Neural cell (in vitro differentiated cells): ENCODE results near the gene FAM185A.
"Not testable (repeated sequence)": the region's sequence is repeated elsewhere in the genome, so short reads cannot be mapped to it uniquely, and the experiment has no call there.

Source experiments
- EP300 ChIP-seq: fragments of 450-650 bp; conservative IDR thresholded peaks from 2 replicates; pipeline ENCODE4 v1.6.1; 2014; ENCODE audit warnings: antibody characterized with exemption, mild to moderate bottlenecking, moderate library complexity; ENCODE audit not compliant: poor library complexity, severe bottlenecking
- EZH2 ChIP-seq: fragments of 200-600, 300-800 bp; shearing (Covaris generic), sonication (generic); IDR thresholded peaks from 2 replicates; pipeline ENCODE4 v1.6.1; 2014; ENCODE audit warnings: antibody characterized with exemption, low read length, borderline replicate concordance, mild to moderate bottlenecking; ENCODE audit not compliant: insufficient read depth, poor library complexity, severe bottlenecking
- MXI1 ChIP-seq: fragments of 450-650 bp; conservative IDR thresholded peaks from 2 replicates; pipeline ENCODE4 v1.6.1; 2014; ENCODE audit warnings: antibody characterized with exemption, mild to moderate bottlenecking; ENCODE audit not compliant: poor library complexity, severe bottlenecking
- POLR2AphosphoS5 ChIP-seq: IDR thresholded peaks from 2 replicates; pipeline ENCODE4 v1.6.1; 2012
- SMC3 ChIP-seq: fragments of 450-650 bp; conservative IDR thresholded peaks from 2 replicates; pipeline ENCODE4 v1.6.1; 2014; ENCODE audit warnings: antibody characterized with exemption, mild to moderate bottlenecking, moderate library complexity; ENCODE audit not compliant: poor library complexity
- TAF1 ChIP-seq: IDR thresholded peaks from 2 replicates; pipeline ENCODE4 v1.6.1; 2012; ENCODE audit warnings: low read depth
- TF ChIP-seq, protein P1 (sequence below): fragments of 450-650 bp; IDR thresholded peaks from 2 replicates; pipeline ENCODE4 v1.5.1; 2014; ENCODE audit warnings: antibody characterized with exemption, mild to moderate bottlenecking, moderate library complexity; ENCODE audit not compliant: poor library complexity, severe bottlenecking

DNA sequence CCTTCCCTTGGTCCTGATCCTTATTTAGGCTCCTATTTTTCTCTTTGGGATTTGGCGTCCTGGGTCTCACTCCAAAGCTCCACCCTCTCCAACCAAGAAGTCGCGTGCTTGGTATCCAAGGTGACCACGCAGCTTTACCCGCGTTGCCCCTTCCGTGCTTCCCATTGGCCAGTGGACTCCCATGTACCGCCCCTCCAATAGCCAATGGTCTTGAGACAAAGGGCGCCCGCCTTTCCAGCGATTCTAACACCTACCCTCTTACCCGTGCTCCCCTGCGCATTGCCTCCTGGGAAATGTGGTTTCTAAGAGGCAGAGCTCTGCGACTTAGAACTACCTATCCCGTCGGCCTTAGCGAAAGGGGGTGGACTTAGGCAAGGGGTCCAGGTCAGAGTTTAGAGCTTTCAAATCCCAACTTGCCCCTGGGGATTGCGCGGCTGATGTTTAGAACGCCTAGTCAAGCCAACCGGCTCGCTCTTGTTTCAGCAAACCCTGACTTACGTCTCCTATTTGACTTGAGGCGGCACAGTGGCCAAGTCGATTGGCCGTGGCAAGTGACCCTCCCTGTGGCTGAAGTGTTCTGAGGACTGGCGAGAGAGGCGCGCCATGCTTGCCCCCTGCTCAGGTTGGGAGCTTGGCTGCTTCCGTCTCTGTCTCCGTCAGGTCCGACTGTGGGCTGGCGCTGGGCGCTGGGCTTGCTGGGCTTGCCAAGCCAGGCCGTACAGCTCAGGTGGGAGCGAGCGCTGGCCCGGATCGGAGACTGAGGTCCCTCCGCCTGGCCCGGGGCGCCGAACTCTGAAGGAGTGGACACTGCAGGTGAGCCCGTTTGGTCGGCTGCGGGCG is at the start of gene FAM185A:
- TF ChIP-seq, protein P1, sequence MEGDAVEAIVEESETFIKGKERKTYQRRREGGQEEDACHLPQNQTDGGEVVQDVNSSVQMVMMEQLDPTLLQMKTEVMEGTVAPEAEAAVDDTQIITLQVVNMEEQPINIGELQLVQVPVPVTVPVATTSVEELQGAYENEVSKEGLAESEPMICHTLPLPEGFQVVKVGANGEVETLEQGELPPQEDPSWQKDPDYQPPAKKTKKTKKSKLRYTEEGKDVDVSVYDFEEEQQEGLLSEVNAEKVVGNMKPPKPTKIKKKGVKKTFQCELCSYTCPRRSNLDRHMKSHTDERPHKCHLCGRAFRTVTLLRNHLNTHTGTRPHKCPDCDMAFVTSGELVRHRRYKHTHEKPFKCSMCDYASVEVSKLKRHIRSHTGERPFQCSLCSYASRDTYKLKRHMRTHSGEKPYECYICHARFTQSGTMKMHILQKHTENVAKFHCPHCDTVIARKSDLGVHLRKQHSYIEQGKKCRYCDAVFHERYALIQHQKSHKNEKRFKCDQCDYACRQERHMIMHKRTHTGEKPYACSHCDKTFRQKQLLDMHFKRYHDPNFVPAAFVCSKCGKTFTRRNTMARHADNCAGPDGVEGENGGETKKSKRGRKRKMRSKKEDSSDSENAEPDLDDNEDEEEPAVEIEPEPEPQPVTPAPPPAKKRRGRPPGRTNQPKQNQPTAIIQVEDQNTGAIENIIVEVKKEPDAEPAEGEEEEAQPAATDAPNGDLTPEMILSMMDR, result not testable (repeated sequence)
- TF ChIP-seq POLR2AphosphoS5, result peak; percentile 37
- TF ChIP-seq EZH2, EP300, TAF1: not testable (repeated sequence)
- peak; percentile 90 for TF ChIP-seq MXI1
- peak; percentile 14 for TF ChIP-seq SMC3
